ENCODE measurements around the gene METTL3.

- no peak for TF ChIP-seq POLR2A (IDR thresholded peaks at IDR 0.05; ENCODE audit: low read length)
- TF ChIP-seq GATA1 (IDR thresholded peaks at IDR 0.05; ENCODE audit: low read depth, low read length), result no peak
These were observed 47.6 kb upstream of the METTL3 start for GRCh38 chr14:21558703-21559170.
